NCI-H1436 (cell line): ENCODE measurements around the gene AFDN.

ENCODE experiments used
- DNase-seq: peaks from one replicate; lab custom pipeline; 2025; lab: John Stamatoyannopoulos, UW

AFDN gene

GRCh38 chr6:167841981-167842380, 15.3 kb downstream of the AFDN start:
- DNase-seq, result no peak

GRCh38 chr6:167842457-167842856, 15.7 kb downstream of the AFDN start:
- DNase-seq, result no peak

GRCh38 chr6:167843023-167843422, 16.3 kb downstream of the AFDN start:
- no peak for DNase-seq

- no peak for DNase-seq
These were observed 19.1 kb downstream of the AFDN start for GRCh38 chr6:167845856-167846255.

GRCh38 chr6:167846997-167847606, 20.4 kb downstream of the AFDN start:
- no peak for DNase-seq

GRCh38 chr6:167847936-167848335, 21.2 kb downstream of the AFDN start:
- DNase-seq, result no peak

GRCh38 chr6:167848783-167849182, 22.1 kb downstream of the AFDN start:
- DNase-seq, result no peak

- DNase-seq, result no peak
These were observed 23.2 kb downstream of the AFDN start for GRCh38 chr6:167849846-167850459.

GRCh38 chr6:167850782-167851181, 24.1 kb downstream of the AFDN start:
- no peak for DNase-seq

GRCh38 chr6:167851370-167851952, 24.8 kb downstream of the AFDN start:
- no peak for DNase-seq

- no peak for DNase-seq
These were observed 29.2 kb downstream of the AFDN start for GRCh38 chr6:167855825-167856425.

GRCh38 chr6:167856474-167856873, 29.8 kb downstream of the AFDN start:
- no peak for DNase-seq

- DNase-seq, result no peak
These were observed 30.4 kb downstream of the AFDN start for GRCh38 chr6:167856999-167857660.

- DNase-seq, result no peak
These were observed 31.4 kb downstream of the AFDN start for GRCh38 chr6:167858086-167858591.

- no peak for DNase-seq
These were observed 32.3 kb downstream of the AFDN start for GRCh38 chr6:167858842-167859664.

GRCh38 chr6:167860550-167861226, 34.0 kb downstream of the AFDN start:
- DNase-seq, result no peak

- DNase-seq, result no peak
These were observed 34.7 kb downstream of the AFDN start for GRCh38 chr6:167861424-167861823.

GRCh38 chr6:167863897-167864296, 37.2 kb downstream of the AFDN start:
- DNase-seq, result no peak

- no peak for DNase-seq
These were observed 39.9 kb downstream of the AFDN start for GRCh38 chr6:167866642-167867041.

GRCh38 chr6:167870321-167870720, 43.6 kb downstream of the AFDN start:
- DNase-seq, result no peak
